Measurements from ENCODE around the gene SIM2.

The SIM2 gene

GRCh38 chr21:36703123-36703522 is 4.2 kb downstream of the SIM2 start:
- no peaks in the 10 kb centered on the region for H3K4me1 ChIP-seq (ENCODE audit: control insufficient read depth, low read length)

DNA sequence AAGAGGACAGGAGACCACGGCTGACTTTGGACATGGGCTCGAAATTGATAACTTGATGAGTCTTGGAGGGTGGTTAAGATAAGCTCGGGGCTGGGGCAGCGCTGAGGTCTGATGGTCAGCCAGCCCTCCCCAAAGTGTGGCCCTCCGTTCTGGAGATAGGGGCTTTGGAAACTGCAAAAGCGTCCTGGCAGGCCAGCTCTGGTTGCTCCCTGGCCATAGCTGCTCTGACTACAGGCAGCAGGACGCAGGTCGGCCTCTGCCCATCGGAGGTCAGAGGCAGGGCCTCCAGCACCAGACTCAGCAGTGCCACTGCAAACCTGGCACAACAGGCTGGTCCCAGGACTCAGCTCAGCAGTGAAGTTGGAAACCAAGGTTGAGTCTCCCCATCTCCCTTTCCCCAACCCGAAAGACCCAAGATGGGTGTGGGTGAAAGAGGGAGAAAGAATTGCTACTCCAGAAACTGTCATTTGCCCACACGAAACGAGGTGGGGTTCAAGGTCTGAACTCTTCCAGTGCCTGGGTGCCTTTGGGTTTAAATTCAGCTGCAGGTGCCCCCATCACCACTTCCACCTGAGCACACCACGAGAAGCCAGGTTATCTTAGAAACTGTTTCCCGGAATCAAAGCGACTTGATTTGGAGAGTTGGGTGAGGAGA is 4.8 kb downstream of the SIM2 start:
- Histone ChIP-seq H4K20me1 (ENCODE audit: control insufficient read depth, insufficient read depth, low read depth, low read length) (no peaks in the 10 kb centered on the region), H3K27me3 (ENCODE audit: control insufficient read depth, low read length) (peaks cover 28% of the 10 kb centered on the region), H3K79me2 (ENCODE audit: control insufficient read depth, low read length) (no peaks in the 10 kb centered on the region)

More at GRCh38 chr21:36703123-36703522, 4.2 kb downstream of the SIM2 start:
- no peaks in the 10 kb centered on the region for H3K9me2 ChIP-seq (replicated peaks; ENCODE audit: control insufficient read depth, low read length)
- peaks cover 28% of the 10 kb centered on the region for H3K27me3 ChIP-seq (ENCODE audit: control insufficient read depth, low read length)
- H4K20me1 ChIP-seq (ENCODE audit: control insufficient read depth, insufficient read depth, low read depth, low read length): no peaks in the 10 kb centered on the region
- H3K9me3 ChIP-seq (ENCODE audit: control insufficient read depth, insufficient read depth, low read length): peaks cover 2% of the 10 kb centered on the region; the same call in 1 of the 2 replicates
- H3F3A ChIP-seq (ENCODE audit: control insufficient read depth, insufficient read depth): no peaks in the 10 kb centered on the region
- TF ChIP-seq, protein P1, sequence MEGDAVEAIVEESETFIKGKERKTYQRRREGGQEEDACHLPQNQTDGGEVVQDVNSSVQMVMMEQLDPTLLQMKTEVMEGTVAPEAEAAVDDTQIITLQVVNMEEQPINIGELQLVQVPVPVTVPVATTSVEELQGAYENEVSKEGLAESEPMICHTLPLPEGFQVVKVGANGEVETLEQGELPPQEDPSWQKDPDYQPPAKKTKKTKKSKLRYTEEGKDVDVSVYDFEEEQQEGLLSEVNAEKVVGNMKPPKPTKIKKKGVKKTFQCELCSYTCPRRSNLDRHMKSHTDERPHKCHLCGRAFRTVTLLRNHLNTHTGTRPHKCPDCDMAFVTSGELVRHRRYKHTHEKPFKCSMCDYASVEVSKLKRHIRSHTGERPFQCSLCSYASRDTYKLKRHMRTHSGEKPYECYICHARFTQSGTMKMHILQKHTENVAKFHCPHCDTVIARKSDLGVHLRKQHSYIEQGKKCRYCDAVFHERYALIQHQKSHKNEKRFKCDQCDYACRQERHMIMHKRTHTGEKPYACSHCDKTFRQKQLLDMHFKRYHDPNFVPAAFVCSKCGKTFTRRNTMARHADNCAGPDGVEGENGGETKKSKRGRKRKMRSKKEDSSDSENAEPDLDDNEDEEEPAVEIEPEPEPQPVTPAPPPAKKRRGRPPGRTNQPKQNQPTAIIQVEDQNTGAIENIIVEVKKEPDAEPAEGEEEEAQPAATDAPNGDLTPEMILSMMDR (IDR thresholded peaks at IDR 0.05; ENCODE audit: low read depth, low read length, poor library complexity, severe bottlenecking): no peak
- no peak for TF ChIP-seq EZH2phosphoT487 (IDR thresholded peaks at IDR 0.05; ENCODE audit: borderline replicate concordance, low read length)
- no peaks in the 10 kb centered on the region for H3K79me2 ChIP-seq (ENCODE audit: control insufficient read depth, low read length)
- H3K4me3 ChIP-seq (ENCODE audit: low read length): no peak overlapping the region
- no peak overlapping the region for H3K27ac ChIP-seq (ENCODE audit: low read depth, low read length)
- no peak overlapping the region for H3K4me2 ChIP-seq (ENCODE audit: low read length)
- no peaks in the 10 kb centered on the region for H3K36me3 ChIP-seq (ENCODE audit: control insufficient read depth, low read length)

DNA sequence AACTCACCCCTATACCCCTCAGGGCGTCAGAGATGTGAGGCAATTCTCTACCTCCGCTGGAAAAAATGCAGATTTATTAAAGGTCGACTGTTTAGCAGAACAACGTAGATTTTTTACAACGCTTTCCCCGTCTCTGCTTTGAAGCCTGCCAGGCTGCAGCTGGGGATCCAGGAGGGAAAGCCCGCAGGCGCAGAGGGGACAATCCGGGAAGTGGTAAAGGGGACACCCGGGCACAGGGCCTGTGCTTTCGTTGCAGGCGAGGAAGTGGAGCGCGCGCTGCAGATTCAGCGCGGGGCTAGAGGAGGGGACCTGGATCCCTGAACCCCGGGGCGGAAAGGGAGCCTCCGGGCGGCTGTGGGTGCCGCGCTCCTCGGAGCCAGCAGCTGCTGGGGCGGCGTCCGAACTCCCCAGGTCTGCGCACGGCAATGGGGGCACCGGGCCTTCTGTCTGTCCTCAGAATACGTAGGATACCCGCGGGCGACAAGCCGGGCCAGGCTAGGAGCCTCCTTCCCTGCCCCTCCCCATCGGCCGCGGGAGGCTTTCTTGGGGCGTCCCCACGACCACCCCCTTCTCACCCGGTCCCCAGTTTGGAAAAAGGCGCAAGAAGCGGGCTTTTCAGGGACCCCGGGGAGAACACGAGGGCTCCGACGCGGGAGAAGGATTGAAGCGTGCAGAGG is 5.5 kb downstream of the SIM2 start:
- no peaks in the 10 kb centered on the region for H4K20me1 ChIP-seq (ENCODE audit: control insufficient read depth, insufficient read depth, low read depth, low read length)
- H3K4me1 ChIP-seq (ENCODE audit: control insufficient read depth, low read length): no peaks in the 10 kb centered on the region
- H3K4me2 ChIP-seq (ENCODE audit: low read length): no peak overlapping the region
- H3F3A ChIP-seq (ENCODE audit: control insufficient read depth, insufficient read depth): no peaks in the 10 kb centered on the region
- H3K79me2 ChIP-seq (ENCODE audit: control insufficient read depth, low read length): no peaks in the 10 kb centered on the region
- H3K4me3 ChIP-seq (ENCODE audit: low read length): no peak overlapping the region
- peaks cover 2% of the 10 kb centered on the region; the same call in 1 of the 2 replicates for H3K9me3 ChIP-seq (ENCODE audit: control insufficient read depth, insufficient read depth, low read length)
- H3K36me3 ChIP-seq (ENCODE audit: control insufficient read depth, low read length): no peaks in the 10 kb centered on the region
- no peak overlapping the region for H3K27ac ChIP-seq (ENCODE audit: low read depth, low read length)
- peaks cover 28% of the 10 kb centered on the region for H3K27me3 ChIP-seq (ENCODE audit: control insufficient read depth, low read length)
- no peak for TF ChIP-seq EZH2phosphoT487 (IDR thresholded peaks at IDR 0.05; ENCODE audit: borderline replicate concordance, low read length)
- TF ChIP-seq, protein P1 (IDR thresholded peaks at IDR 0.05; ENCODE audit: low read depth, low read length, poor library complexity, severe bottlenecking): no peak
- no peaks in the 10 kb centered on the region for H3K9me2 ChIP-seq (replicated peaks; ENCODE audit: control insufficient read depth, low read length)

More for the DNA sequence above, 4.8 kb downstream of the SIM2 start:
- Histone ChIP-seq H3K36me3 (ENCODE audit: control insufficient read depth, low read length) (no peaks in the 10 kb centered on the region), H3K4me1 (ENCODE audit: control insufficient read depth, low read length) (no peaks in the 10 kb centered on the region), H3K9me2 (replicated peaks; ENCODE audit: control insufficient read depth, low read length) (no peaks in the 10 kb centered on the region), H3F3A (ENCODE audit: control insufficient read depth, insufficient read depth) (no peaks in the 10 kb centered on the region), H3K9me3 (ENCODE audit: control insufficient read depth, insufficient read depth, low read length) (peaks cover 2% of the 10 kb centered on the region; the same call in 1 of the 2 replicates), H3K4me2 (ENCODE audit: low read length) (no peak overlapping the region), H3K27ac (ENCODE audit: low read depth, low read length) (no peak overlapping the region), H3K4me3 (ENCODE audit: low read length) (no peak overlapping the region)
- TF ChIP-seq EZH2phosphoT487 (IDR thresholded peaks at IDR 0.05; ENCODE audit: borderline replicate concordance, low read length): no peak
- TF ChIP-seq, protein P1 (IDR thresholded peaks at IDR 0.05; ENCODE audit: low read depth, low read length, poor library complexity, severe bottlenecking): no peak

All from DOHH2 (cell line).